ENCODE results near the gene DUSP28. TPM values are rescaled to one million over a fixed set of nuclear protein-coding genes. Genes with fewer than 3 reads are reported as not detected.

Gene DUSP28
- total and polyA plus RNA-seq, 2 of the 13 experiments (the other 11 are each of a cell fraction or from before 2014, with no cell fraction given): 5.2 to 8.6 TPM

- no peak for TF ChIP-seq ZNF160 (CRISPR knock-in tag; IDR thresholded peaks at IDR 0.05)
- TF ChIP-seq, protein P1, sequence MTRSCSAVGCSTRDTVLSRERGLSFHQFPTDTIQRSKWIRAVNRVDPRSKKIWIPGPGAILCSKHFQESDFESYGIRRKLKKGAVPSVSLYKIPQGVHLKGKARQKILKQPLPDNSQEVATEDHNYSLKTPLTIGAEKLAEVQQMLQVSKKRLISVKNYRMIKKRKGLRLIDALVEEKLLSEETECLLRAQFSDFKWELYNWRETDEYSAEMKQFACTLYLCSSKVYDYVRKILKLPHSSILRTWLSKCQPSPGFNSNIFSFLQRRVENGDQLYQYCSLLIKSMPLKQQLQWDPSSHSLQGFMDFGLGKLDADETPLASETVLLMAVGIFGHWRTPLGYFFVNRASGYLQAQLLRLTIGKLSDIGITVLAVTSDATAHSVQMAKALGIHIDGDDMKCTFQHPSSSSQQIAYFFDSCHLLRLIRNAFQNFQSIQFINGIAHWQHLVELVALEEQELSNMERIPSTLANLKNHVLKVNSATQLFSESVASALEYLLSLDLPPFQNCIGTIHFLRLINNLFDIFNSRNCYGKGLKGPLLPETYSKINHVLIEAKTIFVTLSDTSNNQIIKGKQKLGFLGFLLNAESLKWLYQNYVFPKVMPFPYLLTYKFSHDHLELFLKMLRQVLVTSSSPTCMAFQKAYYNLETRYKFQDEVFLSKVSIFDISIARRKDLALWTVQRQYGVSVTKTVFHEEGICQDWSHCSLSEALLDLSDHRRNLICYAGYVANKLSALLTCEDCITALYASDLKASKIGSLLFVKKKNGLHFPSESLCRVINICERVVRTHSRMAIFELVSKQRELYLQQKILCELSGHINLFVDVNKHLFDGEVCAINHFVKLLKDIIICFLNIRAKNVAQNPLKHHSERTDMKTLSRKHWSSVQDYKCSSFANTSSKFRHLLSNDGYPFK (CRISPR knock-in tag; IDR thresholded peaks at IDR 0.05; ENCODE audit: borderline replicate concordance): no peak; the same call in 1 of the 2 replicates
- TF ChIP-seq, protein P2, sequence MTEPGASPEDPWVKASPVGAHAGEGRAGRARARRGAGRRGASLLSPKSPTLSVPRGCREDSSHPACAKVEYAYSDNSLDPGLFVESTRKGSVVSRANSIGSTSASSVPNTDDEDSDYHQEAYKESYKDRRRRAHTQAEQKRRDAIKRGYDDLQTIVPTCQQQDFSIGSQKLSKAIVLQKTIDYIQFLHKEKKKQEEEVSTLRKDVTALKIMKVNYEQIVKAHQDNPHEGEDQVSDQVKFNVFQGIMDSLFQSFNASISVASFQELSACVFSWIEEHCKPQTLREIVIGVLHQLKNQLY (CRISPR knock-in tag; IDR thresholded peaks at IDR 0.05): 0 out of 2 replicates have a peak, but pooled peaks have one; percentile 16
- TF ChIP-seq ZSCAN21 (CRISPR knock-in tag; IDR thresholded peaks at IDR 0.05; ENCODE audit: borderline replicate concordance): no peak
- TF ChIP-seq, protein P3, sequence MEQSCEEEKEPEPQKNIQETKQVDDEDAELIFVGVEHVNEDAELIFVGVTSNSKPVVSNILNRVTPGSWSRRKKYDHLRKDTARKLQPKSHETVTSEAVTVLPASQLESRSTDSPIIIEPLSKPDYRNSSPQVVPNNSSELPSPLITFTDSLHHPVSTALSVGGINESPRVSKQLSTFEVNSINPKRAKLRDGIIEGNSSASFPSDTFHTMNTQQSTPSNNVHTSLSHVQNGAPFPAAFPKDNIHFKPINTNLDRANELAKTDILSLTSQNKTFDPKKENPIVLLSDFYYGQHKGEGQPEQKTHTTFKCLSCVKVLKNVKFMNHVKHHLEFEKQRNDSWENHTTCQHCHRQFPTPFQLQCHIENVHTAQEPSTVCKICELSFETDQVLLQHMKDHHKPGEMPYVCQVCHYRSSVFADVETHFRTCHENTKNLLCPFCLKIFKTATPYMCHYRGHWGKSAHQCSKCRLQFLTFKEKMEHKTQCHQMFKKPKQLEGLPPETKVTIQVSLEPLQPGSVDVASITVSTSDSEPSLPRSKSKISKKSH (CRISPR knock-in tag; IDR thresholded peaks at IDR 0.05; ENCODE audit: borderline replicate concordance): peak; percentile 71
- no peak for TF ChIP-seq ZNF883 (CRISPR knock-in tag; IDR thresholded peaks at IDR 0.05; ENCODE audit: not compliant biosample characterization)
- no peak for TF ChIP-seq ATF7 (IDR thresholded peaks at IDR 0.05)
- TF ChIP-seq ATF7 (CRISPR knock-in tag; IDR thresholded peaks at IDR 0.05): peak; percentile 41; the same call in 1 of the 2 replicates
- peak; percentile 13; the same call in 1 of the 2 replicates for TF ChIP-seq KLF6 (CRISPR knock-in tag; IDR thresholded peaks at IDR 0.05)
- TF ChIP-seq TBL1XR1 (IDR thresholded peaks at IDR 0.05; ENCODE audit: borderline replicate concordance, low read length, partially characterized antibody): no peak
- no peak for TF ChIP-seq EHMT2 (IDR thresholded peaks at IDR 0.05; ENCODE audit: borderline replicate concordance, low read depth, low read length)
- TF ChIP-seq AHDC1 (CRISPR knock-in tag; IDR thresholded peaks at IDR 0.05; ENCODE audit: borderline replicate concordance): no peak
- TF ChIP-seq UBTF (CRISPR knock-in tag; IDR thresholded peaks at IDR 0.05): peak; percentile 76
- TF ChIP-seq HES4 (CRISPR knock-in tag; IDR thresholded peaks at IDR 0.05; ENCODE audit: borderline replicate concordance): no peak
These were observed 5.4 kb downstream of the DUSP28 start (continued) for GRCh38 chr2:240565333-240566202.
